Measurements from ENCODE around the gene EFS.

EFS gene

DNA sequence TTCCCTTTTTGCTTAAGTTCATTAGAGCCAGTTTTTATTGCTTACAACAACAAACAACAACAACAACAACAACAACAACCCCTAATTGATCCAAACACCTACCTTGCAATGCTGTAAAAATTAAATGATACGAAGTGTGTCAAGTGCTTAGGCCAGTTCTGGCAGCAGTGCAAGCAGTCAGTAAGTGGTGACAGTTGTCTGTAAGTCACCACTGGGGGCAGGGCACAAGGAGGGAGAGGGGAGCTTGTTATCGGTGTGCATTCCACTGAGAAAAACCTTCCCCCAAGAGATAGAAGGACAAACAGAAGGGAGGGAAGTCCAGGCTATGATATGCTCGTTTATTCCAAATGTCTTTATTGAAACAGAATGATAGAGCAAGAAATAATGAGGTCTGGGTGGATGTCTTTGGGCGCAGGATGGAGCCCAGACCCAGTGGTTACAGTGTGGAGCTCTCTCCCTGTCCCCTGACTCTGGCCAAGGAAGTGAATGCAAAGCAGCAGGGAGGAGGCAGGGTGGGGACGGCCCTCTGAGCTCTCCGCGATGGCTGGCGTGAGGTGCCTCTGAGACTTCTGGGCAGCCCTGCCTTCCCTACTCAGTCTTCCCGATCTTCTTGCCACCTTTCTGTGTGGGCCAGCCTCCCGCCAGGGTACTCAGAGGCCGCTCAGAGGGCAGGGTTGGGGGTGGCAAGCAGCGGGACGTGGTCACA lies 18.8 kb downstream of the EFS start:
- no peak overlapping the region for H2AFZ ChIP-seq (ENCODE audit: low read depth)

DNA sequence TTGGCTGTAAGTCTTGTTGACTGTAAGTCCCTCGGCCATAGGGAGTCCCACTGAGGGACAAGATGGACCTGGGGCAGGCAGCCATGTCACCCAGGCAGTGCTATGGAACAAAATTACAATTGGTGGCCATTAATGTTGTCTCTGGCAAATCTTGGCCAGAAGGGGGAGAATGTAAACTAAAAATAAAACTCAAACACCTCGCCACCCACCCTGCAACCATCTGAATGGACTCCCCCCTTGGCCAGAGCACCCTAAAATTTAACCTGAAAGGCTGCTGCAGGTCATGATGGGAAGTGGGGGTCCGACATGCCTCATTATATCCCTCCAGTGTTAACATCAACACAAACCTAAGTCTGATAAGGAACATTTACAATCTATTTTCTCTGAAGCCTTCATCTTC lies 20.5 kb downstream of the EFS start:
- Histone ChIP-seq H3K4me1 (ENCODE audit: low read depth, poor library complexity, severe bottlenecking) (no peaks in the 10 kb centered on the region), H3K9ac (no peak overlapping the region), H4K20me1 (ENCODE audit: insufficient read depth) (no peaks in the 10 kb centered on the region), H3K79me2 (ENCODE audit: insufficient read depth, low read depth) (no peaks in the 10 kb centered on the region), H3K36me3 (ENCODE audit: insufficient read depth) (no peaks in the 10 kb centered on the region), H3K4me2 (no peak overlapping the region), H3K27me3 (ENCODE audit: insufficient read depth, low read depth) (no peaks in the 10 kb centered on the region), H3K4me3 (IDR thresholded peaks at IDR 0.05; ENCODE audit: insufficient read depth, low read depth, low read length) (no peak overlapping the region), H3K27ac (no peak overlapping the region), H2AFZ (ENCODE audit: low read depth) (no peak overlapping the region)
- TF ChIP-seq, protein P1, sequence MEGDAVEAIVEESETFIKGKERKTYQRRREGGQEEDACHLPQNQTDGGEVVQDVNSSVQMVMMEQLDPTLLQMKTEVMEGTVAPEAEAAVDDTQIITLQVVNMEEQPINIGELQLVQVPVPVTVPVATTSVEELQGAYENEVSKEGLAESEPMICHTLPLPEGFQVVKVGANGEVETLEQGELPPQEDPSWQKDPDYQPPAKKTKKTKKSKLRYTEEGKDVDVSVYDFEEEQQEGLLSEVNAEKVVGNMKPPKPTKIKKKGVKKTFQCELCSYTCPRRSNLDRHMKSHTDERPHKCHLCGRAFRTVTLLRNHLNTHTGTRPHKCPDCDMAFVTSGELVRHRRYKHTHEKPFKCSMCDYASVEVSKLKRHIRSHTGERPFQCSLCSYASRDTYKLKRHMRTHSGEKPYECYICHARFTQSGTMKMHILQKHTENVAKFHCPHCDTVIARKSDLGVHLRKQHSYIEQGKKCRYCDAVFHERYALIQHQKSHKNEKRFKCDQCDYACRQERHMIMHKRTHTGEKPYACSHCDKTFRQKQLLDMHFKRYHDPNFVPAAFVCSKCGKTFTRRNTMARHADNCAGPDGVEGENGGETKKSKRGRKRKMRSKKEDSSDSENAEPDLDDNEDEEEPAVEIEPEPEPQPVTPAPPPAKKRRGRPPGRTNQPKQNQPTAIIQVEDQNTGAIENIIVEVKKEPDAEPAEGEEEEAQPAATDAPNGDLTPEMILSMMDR (conservative IDR thresholded peaks at IDR 0.05; ENCODE audit: low read depth, low read length), result no peak

More for the DNA sequence above, 18.8 kb downstream of the EFS start:
- TF ChIP-seq, protein P1 (conservative IDR thresholded peaks at IDR 0.05; ENCODE audit: low read depth, low read length), result no peak
- H3K27ac ChIP-seq, result no peak overlapping the region
- H3K27me3 ChIP-seq (ENCODE audit: insufficient read depth, low read depth), result no peaks in the 10 kb centered on the region
- H4K20me1 ChIP-seq (ENCODE audit: insufficient read depth), result no peaks in the 10 kb centered on the region
- no peak overlapping the region for H3K4me3 ChIP-seq (IDR thresholded peaks at IDR 0.05; ENCODE audit: insufficient read depth, low read depth, low read length)
- no peaks in the 10 kb centered on the region for H3K4me1 ChIP-seq (ENCODE audit: low read depth, poor library complexity, severe bottlenecking)
- no peaks in the 10 kb centered on the region for H3K36me3 ChIP-seq (ENCODE audit: insufficient read depth)
- H3K4me2 ChIP-seq, result no peak overlapping the region
- no peaks in the 10 kb centered on the region for H3K79me2 ChIP-seq (ENCODE audit: insufficient read depth, low read depth)
- H3K9ac ChIP-seq, result no peak overlapping the region

DNA sequence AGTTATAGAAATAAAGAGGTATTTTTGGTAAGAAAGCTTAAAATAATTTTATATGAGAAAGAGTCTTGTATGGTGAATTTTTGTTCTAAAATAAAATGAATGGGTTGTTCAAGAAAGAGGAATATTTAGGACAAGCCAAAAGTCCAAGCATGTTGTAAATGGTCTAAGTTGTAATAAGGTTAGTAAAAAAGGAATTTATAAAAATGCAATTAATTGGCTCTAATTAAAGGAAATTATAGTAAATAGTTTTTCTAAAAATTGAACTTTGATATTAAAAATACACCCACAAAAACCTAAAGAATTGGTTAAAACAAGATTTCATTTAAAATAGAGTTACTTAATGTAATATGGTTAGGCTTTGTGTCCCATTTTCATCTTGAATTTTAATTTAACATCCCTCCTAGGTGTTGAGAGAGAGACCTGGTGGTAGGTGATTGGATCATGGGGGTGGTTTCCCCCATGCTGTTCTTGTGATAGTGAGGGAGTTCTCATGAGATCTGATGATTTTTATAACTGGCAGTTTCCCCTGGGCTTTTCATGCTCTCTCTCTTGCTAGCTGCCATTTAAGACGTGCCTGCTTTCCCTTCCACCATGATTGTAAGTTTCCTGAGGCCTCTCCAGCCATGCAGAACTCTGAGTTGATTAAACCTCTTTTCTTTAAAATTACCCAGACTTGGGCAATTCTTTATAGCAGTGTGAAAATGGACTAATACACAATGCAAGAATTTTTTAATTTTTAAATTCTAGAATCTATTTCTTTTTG lies 25.3 kb downstream of the EFS start:
- Histone ChIP-seq H4K20me1 (ENCODE audit: insufficient read depth) (no peaks in the 10 kb centered on the region), H3K79me2 (ENCODE audit: insufficient read depth, low read depth) (no peaks in the 10 kb centered on the region), H3K27ac (no peak overlapping the region), H3K9ac (no peak overlapping the region), H3K4me3 (IDR thresholded peaks at IDR 0.05; ENCODE audit: insufficient read depth, low read depth, low read length) (no peak overlapping the region), H3K36me3 (ENCODE audit: insufficient read depth) (no peaks in the 10 kb centered on the region), H3K4me1 (ENCODE audit: low read depth, poor library complexity, severe bottlenecking) (no peaks in the 10 kb centered on the region), H3K27me3 (ENCODE audit: insufficient read depth, low read depth) (no peaks in the 10 kb centered on the region), H3K4me2 (no peak overlapping the region), H2AFZ (ENCODE audit: low read depth) (no peak overlapping the region)
- TF ChIP-seq, protein P1 (conservative IDR thresholded peaks at IDR 0.05; ENCODE audit: low read depth, low read length), result no peak

DNA sequence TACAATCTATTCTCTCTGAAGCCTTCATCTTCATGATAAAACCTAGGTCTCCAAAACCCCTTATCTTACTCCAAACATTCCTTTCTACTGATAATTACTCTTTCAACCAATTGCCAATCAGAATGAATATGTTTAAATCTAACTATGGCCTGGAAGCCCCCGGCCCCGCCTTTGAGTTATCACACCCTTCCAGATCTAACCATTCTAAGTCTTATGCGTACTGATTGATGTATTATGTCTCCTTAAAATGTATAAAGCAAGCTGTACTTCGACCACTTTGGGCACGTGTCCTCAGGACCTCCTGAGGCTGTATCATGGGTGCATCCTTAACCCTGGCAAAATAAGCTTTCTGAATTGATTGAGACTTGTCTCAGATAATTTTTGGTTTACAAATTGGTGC lies 29.3 kb downstream of the EFS start:
- Histone ChIP-seq H3K4me1 (ENCODE audit: low read depth, poor library complexity, severe bottlenecking) (no peaks in the 10 kb centered on the region), H3K4me3 (IDR thresholded peaks at IDR 0.05; ENCODE audit: insufficient read depth, low read depth, low read length) (no peak overlapping the region), H2AFZ (ENCODE audit: low read depth) (no peak overlapping the region), H3K9ac (no peak overlapping the region), H4K20me1 (ENCODE audit: insufficient read depth) (no peaks in the 10 kb centered on the region), H3K27me3 (ENCODE audit: insufficient read depth, low read depth) (no peaks in the 10 kb centered on the region), H3K4me2 (no peak overlapping the region), H3K27ac (no peak overlapping the region), H3K36me3 (ENCODE audit: insufficient read depth) (no peaks in the 10 kb centered on the region), H3K79me2 (ENCODE audit: insufficient read depth, low read depth) (no peaks in the 10 kb centered on the region)
- TF ChIP-seq, protein P1 (conservative IDR thresholded peaks at IDR 0.05; ENCODE audit: low read depth, low read length), result no peak
